GM19351 (cell line): ENCODE measurements around the gene MSH4.
"Not testable (repeated sequence)": the region's sequence is repeated elsewhere in the genome, so short reads cannot be mapped to it uniquely, and the experiment has no call there.

ENCODE experiments used
- ATAC-seq: cut with Tn5 transposase; IDR thresholded peaks from one replicate; pipeline ENCODE4 v1.9.1; 2021; ENCODE audit warnings: mild to moderate bottlenecking, moderate library complexity; ENCODE audit not compliant: unreplicated experiment

Gene MSH4

GRCh38 chr1:75796376-75797272, at the start of gene MSH4:
Gene MSH4 (plus strand): TSS chr1:75796882. CDS start chr1:75796986, 104 bp downstream.
- ATAC-seq, result peak; percentile 29

GRCh38 chr1:75757210-75757609, 39.5 kb upstream of the MSH4 start:
- not testable (repeated sequence) for ATAC-seq

- not testable (repeated sequence) for ATAC-seq
Observed at GRCh38 chr1:75758543-75758942, 38.1 kb upstream of the MSH4 start.

- no peak for ATAC-seq
Observed at GRCh38 chr1:75764057-75764655, 32.5 kb upstream of the MSH4 start.

GRCh38 chr1:75765697-75766355, 30.9 kb upstream of the MSH4 start:
- no peak for ATAC-seq

GRCh38 chr1:75768016-75768415, 28.7 kb upstream of the MSH4 start:
- no peak for ATAC-seq

GRCh38 chr1:75770761-75771160, 25.9 kb upstream of the MSH4 start:
- ATAC-seq, result no peak

- ATAC-seq, result no peak
Observed at GRCh38 chr1:75771978-75772377, 24.7 kb upstream of the MSH4 start.

- ATAC-seq, result not testable (repeated sequence)
Observed at GRCh38 chr1:75777812-75778211, 18.9 kb upstream of the MSH4 start.

GRCh38 chr1:75778694-75779093, 18.0 kb upstream of the MSH4 start:
- ATAC-seq, result not testable (repeated sequence)

GRCh38 chr1:75780183-75780582, 16.5 kb upstream of the MSH4 start:
- not testable (repeated sequence) for ATAC-seq

- ATAC-seq, result not testable (repeated sequence)
Observed at GRCh38 chr1:75783920-75784319, 12.8 kb upstream of the MSH4 start.

GRCh38 chr1:75785320-75785982, 11.2 kb upstream of the MSH4 start:
- ATAC-seq, result peak; percentile 10

GRCh38 chr1:75785983-75786853, 10.5 kb upstream of the MSH4 start, which contains the start of gene RABGGTB:
Gene RABGGTB (plus strand): TSS chr1:75786256. CDS start chr1:75786272, 16 bp downstream.
- peak; percentile 51 for ATAC-seq

- no peak for ATAC-seq
Observed at GRCh38 chr1:75786901-75787493, 9.7 kb upstream of the MSH4 start.

- ATAC-seq, result no peak
Observed at GRCh38 chr1:75787524-75787923, 9.2 kb upstream of the MSH4 start.

GRCh38 chr1:75789988-75790387, 6.7 kb upstream of the MSH4 start:
- no peak for ATAC-seq

- no peak for ATAC-seq
Observed at GRCh38 chr1:75791022-75791421, 5.7 kb upstream of the MSH4 start.

- ATAC-seq, result no peak
Observed at GRCh38 chr1:75792091-75792490, 4.6 kb upstream of the MSH4 start.

GRCh38 chr1:75794382-75794781, 2.3 kb upstream of the MSH4 start:
- no peak for ATAC-seq
